ENCODE results near the gene UCK2.
"Not testable (repeated sequence)": the region's sequence is repeated elsewhere in the genome, so short reads cannot be mapped to it uniquely, and the experiment has no call there.

Gene UCK2

GRCh38 chr1:165827268-165828102, at the start of gene UCK2:
UCK2 (plus strand) TSS chr1:165827614; CDS start chr1:165827834, 220 bp downstream.
- DNase-seq (ENCODE audit: low spot score), result peak; percentile 77

GRCh38 chr1:165778197-165778596, 49.2 kb upstream of the UCK2 start:
- DNase-seq (ENCODE audit: low spot score), result not testable (repeated sequence)

GRCh38 chr1:165783519-165783918, 43.9 kb upstream of the UCK2 start:
- DNase-seq (ENCODE audit: low spot score), result not testable (repeated sequence)

GRCh38 chr1:165787741-165788140, 39.7 kb upstream of the UCK2 start:
- DNase-seq (ENCODE audit: low spot score), result no peak

- no peak for DNase-seq (ENCODE audit: low spot score)
Observed at GRCh38 chr1:165793951-165794350, 33.5 kb upstream of the UCK2 start.

- DNase-seq (ENCODE audit: low spot score), result no peak
Observed at GRCh38 chr1:165795894-165796293, 31.5 kb upstream of the UCK2 start.

GRCh38 chr1:165799387-165799786, 28.0 kb upstream of the UCK2 start:
- DNase-seq (ENCODE audit: low spot score), result no peak

- not testable (repeated sequence) for DNase-seq (ENCODE audit: low spot score)
Observed at GRCh38 chr1:165804513-165804912, 22.9 kb upstream of the UCK2 start.

- DNase-seq (ENCODE audit: low spot score), result no peak
Observed at GRCh38 chr1:165807613-165808012, 19.8 kb upstream of the UCK2 start.

- no peak for DNase-seq (ENCODE audit: low spot score)
Observed at GRCh38 chr1:165815725-165816124, 11.7 kb upstream of the UCK2 start.

GRCh38 chr1:165816157-165816556, 11.3 kb upstream of the UCK2 start:
- DNase-seq (ENCODE audit: low spot score), result no peak

- DNase-seq (ENCODE audit: low spot score), result no peak
Observed at GRCh38 chr1:165816826-165817497, 10.5 kb upstream of the UCK2 start.

GRCh38 chr1:165823552-165824268, 3.7 kb upstream of the UCK2 start:
- peak; percentile 23 for DNase-seq (ENCODE audit: low spot score)

- no peak for DNase-seq (ENCODE audit: low spot score)
Observed at GRCh38 chr1:165824269-165824643, 3.2 kb upstream of the UCK2 start.

- no peak for DNase-seq (ENCODE audit: low spot score)
Observed at GRCh38 chr1:165826565-165827267, 698 bp upstream of the UCK2 start.

- peak; percentile 50 for DNase-seq (ENCODE audit: low spot score)
Observed at GRCh38 chr1:165828103-165828668, 772 bp downstream of the UCK2 start.

- peak; percentile 64 for DNase-seq (ENCODE audit: low spot score)
Observed at GRCh38 chr1:165828669-165829329, 1.4 kb downstream of the UCK2 start.

GRCh38 chr1:165829888-165830287, 2.5 kb downstream of the UCK2 start:
- no peak for DNase-seq (ENCODE audit: low spot score)

GRCh38 chr1:165831146-165831545, 3.7 kb downstream of the UCK2 start:
- DNase-seq (ENCODE audit: low spot score), result no peak

GRCh38 chr1:165832902-165833301, 5.5 kb downstream of the UCK2 start:
- no peak for DNase-seq (ENCODE audit: low spot score)

GRCh38 chr1:165833358-165833757, 5.9 kb downstream of the UCK2 start:
- no peak for DNase-seq (ENCODE audit: low spot score)

All from Ammon's horn (tissue), 1 donor.